HFFc6 (cell line): ENCODE data around the gene PITPNC1. TPM values are rescaled to one million over a fixed set of nuclear protein-coding genes. Genes with fewer than 3 reads are reported as not detected.

Experiments used
- DNase-seq: peaks from one replicate; pipeline ENCODE4 v3.0.0-alpha.2; 2018
- H3K27ac Mint-ChIP-seq: 2 replicates; pipeline ENCODE4 v1.8.0; 2020; ENCODE audit warnings: mild to moderate bottlenecking, mixed read lengths
- H3K27me3 Mint-ChIP-seq: 2 replicates; pipeline ENCODE4 v1.8.0; 2021; ENCODE audit warnings: mild to moderate bottlenecking, moderate library complexity, mixed read lengths; ENCODE audit not compliant: insufficient read depth
- H3K36me3 Mint-ChIP-seq: 2 replicates; pipeline ENCODE4 v1.8.0; 2021; ENCODE audit warnings: low read depth, mixed read lengths
- H3K4me1 Mint-ChIP-seq: 2 replicates; pipeline ENCODE4 v1.8.0; 2020; ENCODE audit warnings: low read depth, mixed read lengths
- H3K4me3 Mint-ChIP-seq: 2 replicates; pipeline ENCODE4 v1.8.0; 2020; ENCODE audit warnings: mild to moderate bottlenecking, moderate library complexity, mixed read lengths
- H3K9me3 Mint-ChIP-seq: 2 replicates; pipeline ENCODE4 v1.8.0; 2020; ENCODE audit warnings: mild to moderate bottlenecking, mixed read lengths
- microRNA-seq: library from miRNA; unstranded; fragments of <30 nt; microRNA quantifications from one replicate; pipeline ENCODE4, GENCODE V29; 2019
- total RNA-seq, 6 experiments: library from RNA; stranded (reverse); fragmentation: NEBNext Ultra II Directional; extraction: Animal tissue kit (Norgen Biotek cat#: 25700); gene quantifications; 2 replicates in 1 of 6; 3 replicates in 5 of 6; pipeline ENCODE4 v1.2.3, GENCODE V29; 2021
- TF ChIP-seq, protein P1 (sequence below): fragments of 200-600 bp; sonication (generic); IDR thresholded peaks from 2 replicates; pipeline ENCODE4 v1.5.0; 2021; ENCODE audit warnings: antibody characterized with exemption, mild to moderate bottlenecking

PITPNC1 gene
- total RNA-seq, 6 experiments from 2014 or later, result 6.9 to 11.1 (median 7.7) TPM

DNA sequence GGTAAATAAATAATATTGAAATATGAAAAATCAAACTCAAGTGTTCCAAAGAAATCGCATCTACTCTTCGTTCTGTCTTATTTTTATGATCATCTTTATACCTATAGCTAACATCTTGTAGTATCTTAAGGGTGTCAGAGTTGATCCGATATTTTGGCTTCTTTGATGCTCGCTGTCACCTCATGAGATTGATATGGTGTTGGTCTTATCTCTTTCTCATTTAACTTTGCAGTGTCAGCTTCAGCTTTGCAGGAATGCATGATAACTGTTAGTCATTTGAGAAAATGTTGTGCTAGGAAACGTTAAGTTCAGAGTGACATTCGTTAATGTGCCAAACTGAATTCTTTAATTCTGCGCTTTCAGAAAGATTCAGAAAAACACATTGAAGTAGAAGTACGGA, 360.1 kb downstream of the PITPNC1 start:
- H3K4me1 Mint-ChIP-seq, result no peaks in the 10 kb centered on the region
- no peaks in the 10 kb centered on the region; the same call in 1 of the 2 replicates for H3K27me3 Mint-ChIP-seq
- H3K36me3 Mint-ChIP-seq, result peaks cover 17% of the 10 kb centered on the region
- H3K9me3 Mint-ChIP-seq, result no peaks in the 10 kb centered on the region
- no peak for DNase-seq
- H3K27ac Mint-ChIP-seq, result no peak overlapping the region
- H3K4me3 Mint-ChIP-seq, result no peak overlapping the region
- TF ChIP-seq, protein P1, sequence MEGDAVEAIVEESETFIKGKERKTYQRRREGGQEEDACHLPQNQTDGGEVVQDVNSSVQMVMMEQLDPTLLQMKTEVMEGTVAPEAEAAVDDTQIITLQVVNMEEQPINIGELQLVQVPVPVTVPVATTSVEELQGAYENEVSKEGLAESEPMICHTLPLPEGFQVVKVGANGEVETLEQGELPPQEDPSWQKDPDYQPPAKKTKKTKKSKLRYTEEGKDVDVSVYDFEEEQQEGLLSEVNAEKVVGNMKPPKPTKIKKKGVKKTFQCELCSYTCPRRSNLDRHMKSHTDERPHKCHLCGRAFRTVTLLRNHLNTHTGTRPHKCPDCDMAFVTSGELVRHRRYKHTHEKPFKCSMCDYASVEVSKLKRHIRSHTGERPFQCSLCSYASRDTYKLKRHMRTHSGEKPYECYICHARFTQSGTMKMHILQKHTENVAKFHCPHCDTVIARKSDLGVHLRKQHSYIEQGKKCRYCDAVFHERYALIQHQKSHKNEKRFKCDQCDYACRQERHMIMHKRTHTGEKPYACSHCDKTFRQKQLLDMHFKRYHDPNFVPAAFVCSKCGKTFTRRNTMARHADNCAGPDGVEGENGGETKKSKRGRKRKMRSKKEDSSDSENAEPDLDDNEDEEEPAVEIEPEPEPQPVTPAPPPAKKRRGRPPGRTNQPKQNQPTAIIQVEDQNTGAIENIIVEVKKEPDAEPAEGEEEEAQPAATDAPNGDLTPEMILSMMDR, result no peak

DNA sequence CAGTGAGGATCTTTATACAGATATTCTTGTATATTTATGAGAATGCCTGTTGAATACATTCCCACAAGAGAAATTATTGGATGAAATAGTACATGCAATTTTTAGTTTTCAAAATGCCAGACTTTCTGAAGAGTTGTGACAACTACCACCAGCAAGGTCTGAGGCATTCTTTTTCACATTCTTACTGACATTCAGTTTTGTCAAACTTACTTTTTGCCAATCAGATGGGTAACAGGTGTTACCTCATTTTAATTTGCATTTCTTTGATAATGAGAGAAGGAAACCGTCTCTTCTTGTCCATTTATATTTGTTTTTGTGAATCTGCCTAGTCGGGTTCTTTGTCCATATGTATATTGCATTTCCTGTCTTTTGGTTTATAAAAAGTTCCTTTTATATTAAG, 364.9 kb downstream of the PITPNC1 start:
- no peaks in the 10 kb centered on the region for H3K9me3 Mint-ChIP-seq
- no peaks in the 10 kb centered on the region for H3K4me1 Mint-ChIP-seq
- no peak for DNase-seq
- peaks cover 1% of the 10 kb centered on the region for H3K27me3 Mint-ChIP-seq
- peaks cover 16% of the 10 kb centered on the region for H3K36me3 Mint-ChIP-seq
- TF ChIP-seq, protein P1, result no peak
- H3K27ac Mint-ChIP-seq, result no peak overlapping the region
- no peak overlapping the region for H3K4me3 Mint-ChIP-seq

Small RNA genes lying within 50 kb of the gene (microRNA-seq; reads per million reads assigned to microRNA genes)
- gene MIR548AA2 (not detected), gene MIR548D2 (not detected)

Other genes starting within 250 kb of the PITPNC1 start
- gene HELZ, start 132.1 kb upstream of the PITPNC1 start, total RNA-seq, result 10 to 100 TPM; 36.0 to 46.2 (median 38.4) TPM
- gene PSMD12, start 10.7 kb upstream of the PITPNC1 start, total RNA-seq, result 10 to 100 TPM; 62.3 to 74.4 (median 73.2) TPM